ENCODE measurements around the gene CNOT11. TPM values are rescaled to one million over a fixed set of nuclear protein-coding genes. Genes with fewer than 3 reads are reported as not detected.

The CNOT11 gene
- total RNA-seq, 2 donors from 2014 or later, result 58.3 to 71.1 TPM

DNA sequence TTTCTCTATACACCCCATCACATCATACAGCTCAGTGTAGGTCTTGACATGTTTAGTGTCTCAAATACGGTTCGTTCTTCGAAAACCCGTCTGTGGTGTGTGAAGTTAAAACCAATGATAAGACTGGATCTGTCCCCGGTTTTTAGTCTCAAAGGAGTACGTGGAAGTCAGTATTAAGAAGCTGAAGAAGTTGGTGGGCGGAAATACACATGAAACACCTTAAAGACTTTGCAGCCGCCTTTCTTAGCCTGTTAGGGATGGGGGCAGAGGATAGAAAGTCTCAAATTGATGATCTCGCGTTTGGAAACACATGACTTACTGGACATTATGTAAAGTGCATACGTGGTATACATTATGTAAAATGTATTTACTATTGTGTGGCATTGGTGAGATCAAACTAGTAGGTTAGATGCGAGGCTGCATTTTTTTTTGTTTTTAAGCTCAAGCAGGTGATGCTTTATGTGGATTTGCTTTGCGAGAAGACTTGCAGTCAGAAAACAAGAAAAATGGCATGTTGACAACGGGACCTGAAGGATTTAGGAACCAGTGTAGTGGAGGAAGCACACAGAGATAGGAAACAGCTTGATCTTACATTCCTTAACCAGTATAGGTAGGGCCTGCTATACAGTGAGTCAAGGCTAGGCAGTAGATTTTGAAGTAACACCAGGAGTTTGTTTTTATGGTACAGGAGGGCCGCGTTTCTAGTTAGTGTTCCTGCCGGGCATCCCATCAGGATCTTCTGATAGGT, 1.2 kb downstream of the CNOT11 start:
- Histone ChIP-seq H3K9ac (ENCODE audit: low read depth in 2 of 2, low read length in 2 of 2) (peak overlapping the region; percentile 75 to 95), H3K27me3 (no peaks in the 10 kb centered on the region), H3K36me3 (peaks cover 3% of the 10 kb centered on the region), H3K4me3 (peak overlapping the region; percentile 100), H3K27ac (peak overlapping the region; percentile 97), H3K9me3 (no peaks in the 10 kb centered on the region), H3K4me1 (peaks cover 10% of the 10 kb centered on the region)
- intact Hi-C loops (cut with DNase I), result no loop called here
- no peak for DNase-seq
- TF ChIP-seq, protein P1, sequence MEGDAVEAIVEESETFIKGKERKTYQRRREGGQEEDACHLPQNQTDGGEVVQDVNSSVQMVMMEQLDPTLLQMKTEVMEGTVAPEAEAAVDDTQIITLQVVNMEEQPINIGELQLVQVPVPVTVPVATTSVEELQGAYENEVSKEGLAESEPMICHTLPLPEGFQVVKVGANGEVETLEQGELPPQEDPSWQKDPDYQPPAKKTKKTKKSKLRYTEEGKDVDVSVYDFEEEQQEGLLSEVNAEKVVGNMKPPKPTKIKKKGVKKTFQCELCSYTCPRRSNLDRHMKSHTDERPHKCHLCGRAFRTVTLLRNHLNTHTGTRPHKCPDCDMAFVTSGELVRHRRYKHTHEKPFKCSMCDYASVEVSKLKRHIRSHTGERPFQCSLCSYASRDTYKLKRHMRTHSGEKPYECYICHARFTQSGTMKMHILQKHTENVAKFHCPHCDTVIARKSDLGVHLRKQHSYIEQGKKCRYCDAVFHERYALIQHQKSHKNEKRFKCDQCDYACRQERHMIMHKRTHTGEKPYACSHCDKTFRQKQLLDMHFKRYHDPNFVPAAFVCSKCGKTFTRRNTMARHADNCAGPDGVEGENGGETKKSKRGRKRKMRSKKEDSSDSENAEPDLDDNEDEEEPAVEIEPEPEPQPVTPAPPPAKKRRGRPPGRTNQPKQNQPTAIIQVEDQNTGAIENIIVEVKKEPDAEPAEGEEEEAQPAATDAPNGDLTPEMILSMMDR (IDR thresholded peaks at IDR 0.05), result no peak

DNA sequence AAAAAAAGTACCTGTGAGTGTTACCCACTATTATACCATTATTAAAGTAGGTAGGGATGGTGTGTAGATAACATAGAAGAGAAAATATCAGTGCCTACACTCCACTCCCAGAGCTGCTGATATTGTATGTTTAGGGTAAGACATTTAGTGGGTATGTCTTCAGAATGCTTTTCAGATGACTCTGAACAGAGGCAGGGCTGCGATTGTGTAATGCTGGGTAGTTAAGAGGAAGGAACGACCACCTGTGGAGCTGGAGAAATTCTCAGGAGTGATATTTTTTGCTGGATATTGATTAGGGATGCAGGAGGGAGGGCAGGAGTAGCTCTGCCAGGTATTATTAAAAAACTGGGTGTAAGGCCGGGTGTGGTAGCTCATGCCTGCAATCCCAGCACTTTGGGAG, 2.8 kb downstream of the CNOT11 start:
- no peak overlapping the region for H3K27ac ChIP-seq
- intact Hi-C loops (cut with DNase I), result no loop called here
- peaks cover 3% of the 10 kb centered on the region for H3K36me3 ChIP-seq
- H3K9ac ChIP-seq (ENCODE audit: low read depth in 2 of 2, low read length in 2 of 2), result no peak overlapping the region
- no peak for DNase-seq
- no peaks in the 10 kb centered on the region for H3K27me3 ChIP-seq
- H3K4me3 ChIP-seq, result no peak overlapping the region
- H3K9me3 ChIP-seq, result no peaks in the 10 kb centered on the region
- TF ChIP-seq, protein P1 (IDR thresholded peaks at IDR 0.05), result no peak
- peaks cover 10% of the 10 kb centered on the region for H3K4me1 ChIP-seq

DNA sequence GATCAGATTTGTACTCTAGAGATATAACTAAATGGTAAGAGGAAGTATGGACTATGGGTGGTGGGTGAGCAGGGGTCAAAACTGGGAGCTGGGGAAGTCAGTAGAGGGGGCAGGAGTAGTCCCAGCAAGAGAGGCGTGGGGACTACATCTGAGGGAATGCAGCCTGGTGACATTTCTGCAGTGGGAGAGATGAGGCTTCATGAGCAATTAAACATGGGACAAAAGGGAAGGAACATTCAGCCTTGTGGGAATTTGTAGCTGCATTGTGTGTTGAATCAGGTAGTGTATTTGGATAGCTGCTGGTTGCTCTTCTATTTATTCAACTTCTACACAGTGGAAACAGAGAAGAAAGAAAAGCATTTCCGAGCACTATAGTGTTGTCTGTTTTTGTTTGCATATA, 3.6 kb downstream of the CNOT11 start:
- Histone ChIP-seq H3K4me1 (peaks cover 10% of the 10 kb centered on the region), H3K9me3 (no peaks in the 10 kb centered on the region), H3K36me3 (peaks cover 3% of the 10 kb centered on the region), H3K27me3 (no peaks in the 10 kb centered on the region), H3K9ac (ENCODE audit: low read depth in 2 of 2, low read length in 2 of 2) (no peak overlapping the region), H3K27ac (no peak overlapping the region), H3K4me3 (no peak overlapping the region)
- no peak for DNase-seq
- intact Hi-C loops (cut with DNase I), result no loop called here
- TF ChIP-seq, protein P1 (IDR thresholded peaks at IDR 0.05), result no peak

DNA sequence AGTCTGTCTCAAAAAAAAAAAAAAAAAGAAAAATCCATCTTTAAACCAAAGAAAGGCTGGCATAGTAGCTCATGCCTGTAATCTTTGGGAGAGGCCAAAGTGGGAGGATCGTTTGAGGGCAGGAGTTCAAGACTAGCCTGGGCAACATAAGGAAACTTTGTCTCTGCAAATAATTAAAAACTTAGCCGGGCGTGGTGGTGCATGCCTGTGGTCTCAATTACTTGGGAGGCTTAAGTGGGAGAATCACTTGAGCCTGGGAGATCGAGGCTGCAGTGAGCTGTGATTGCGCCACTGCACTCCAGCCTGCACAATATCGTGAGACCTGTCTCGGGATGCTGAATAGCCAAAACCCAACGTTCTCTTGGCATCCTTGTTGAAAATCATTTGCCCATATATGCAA, 6.1 kb downstream of the CNOT11 start:
- Histone ChIP-seq H3K4me1 (peaks cover 10% of the 10 kb centered on the region), H3K27ac (no peak overlapping the region), H3K9ac (ENCODE audit: low read depth in 2 of 2, low read length in 2 of 2) (no peak overlapping the region), H3K9me3 (no peaks in the 10 kb centered on the region), H3K36me3 (peaks cover 3% of the 10 kb centered on the region), H3K4me3 (no peak overlapping the region), H3K27me3 (no peaks in the 10 kb centered on the region)
- DNase-seq, result no peak
- TF ChIP-seq, protein P1 (IDR thresholded peaks at IDR 0.05), result no peak
- intact Hi-C loops (cut with DNase I), result no loop called here

DNA sequence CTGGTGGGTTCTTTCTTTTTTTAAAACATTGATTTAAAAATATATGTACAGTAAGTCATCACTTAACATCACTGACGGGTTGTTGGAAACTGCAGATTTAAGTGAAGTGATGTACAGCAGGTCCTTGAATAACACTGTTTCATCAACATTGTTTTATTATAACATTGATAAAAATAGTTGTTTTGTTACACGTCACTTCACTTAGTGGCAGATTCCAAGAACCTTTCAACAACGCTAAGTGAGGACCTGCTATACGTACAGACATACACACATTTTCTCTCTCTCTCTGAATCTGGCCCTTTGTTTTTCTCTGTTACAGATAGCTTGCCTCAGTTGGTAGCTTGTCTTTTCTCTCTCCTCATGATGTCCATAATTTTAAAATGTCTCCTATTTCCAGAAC, 9.5 kb downstream of the CNOT11 start:
- no peak overlapping the region for H3K9ac ChIP-seq (ENCODE audit: low read depth in 2 of 2, low read length in 2 of 2)
- no peaks in the 10 kb centered on the region for H3K27me3 ChIP-seq
- H3K4me1 ChIP-seq, result peaks cover 4% of the 10 kb centered on the region
- H3K9me3 ChIP-seq, result no peaks in the 10 kb centered on the region
- H3K4me3 ChIP-seq, result no peak overlapping the region
- intact Hi-C loops (cut with DNase I), result no loop called here
- H3K27ac ChIP-seq, result no peak overlapping the region
- TF ChIP-seq, protein P1 (IDR thresholded peaks at IDR 0.05), result no peak
- H3K36me3 ChIP-seq, result peaks cover 7% of the 10 kb centered on the region
- no peak for DNase-seq

Measured in colonic mucosa (tissue), 4 donors.